AG10803 (cell line): ENCODE data around the gene FAAH.

ENCODE experiments used
- DNase-seq: peaks from one replicate; pipeline ENCODE4 v3.0.0; 2010; ENCODE audit warnings: low read depth
- H3K4me3 ChIP-seq: 2 replicates; pipeline ENCODE4 v1.5.1; 2011; ENCODE audit warnings: mild to moderate bottlenecking, low read length, control low read depth
- TF ChIP-seq, protein P1 (sequence below): conservative IDR thresholded peaks from 2 replicates; pipeline ENCODE4 v1.5.1; 2011; ENCODE audit warnings: mild to moderate bottlenecking, low read length, control low read depth, inconsistent platforms

FAAH gene

GRCh38 chr1:46401154-46401913 is 7.2 kb downstream of the FAAH start:
- TF ChIP-seq, protein P1, sequence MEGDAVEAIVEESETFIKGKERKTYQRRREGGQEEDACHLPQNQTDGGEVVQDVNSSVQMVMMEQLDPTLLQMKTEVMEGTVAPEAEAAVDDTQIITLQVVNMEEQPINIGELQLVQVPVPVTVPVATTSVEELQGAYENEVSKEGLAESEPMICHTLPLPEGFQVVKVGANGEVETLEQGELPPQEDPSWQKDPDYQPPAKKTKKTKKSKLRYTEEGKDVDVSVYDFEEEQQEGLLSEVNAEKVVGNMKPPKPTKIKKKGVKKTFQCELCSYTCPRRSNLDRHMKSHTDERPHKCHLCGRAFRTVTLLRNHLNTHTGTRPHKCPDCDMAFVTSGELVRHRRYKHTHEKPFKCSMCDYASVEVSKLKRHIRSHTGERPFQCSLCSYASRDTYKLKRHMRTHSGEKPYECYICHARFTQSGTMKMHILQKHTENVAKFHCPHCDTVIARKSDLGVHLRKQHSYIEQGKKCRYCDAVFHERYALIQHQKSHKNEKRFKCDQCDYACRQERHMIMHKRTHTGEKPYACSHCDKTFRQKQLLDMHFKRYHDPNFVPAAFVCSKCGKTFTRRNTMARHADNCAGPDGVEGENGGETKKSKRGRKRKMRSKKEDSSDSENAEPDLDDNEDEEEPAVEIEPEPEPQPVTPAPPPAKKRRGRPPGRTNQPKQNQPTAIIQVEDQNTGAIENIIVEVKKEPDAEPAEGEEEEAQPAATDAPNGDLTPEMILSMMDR = no peak
- H3K4me3 ChIP-seq = no peak overlapping the region
- peak; percentile 26 for DNase-seq

DNA sequence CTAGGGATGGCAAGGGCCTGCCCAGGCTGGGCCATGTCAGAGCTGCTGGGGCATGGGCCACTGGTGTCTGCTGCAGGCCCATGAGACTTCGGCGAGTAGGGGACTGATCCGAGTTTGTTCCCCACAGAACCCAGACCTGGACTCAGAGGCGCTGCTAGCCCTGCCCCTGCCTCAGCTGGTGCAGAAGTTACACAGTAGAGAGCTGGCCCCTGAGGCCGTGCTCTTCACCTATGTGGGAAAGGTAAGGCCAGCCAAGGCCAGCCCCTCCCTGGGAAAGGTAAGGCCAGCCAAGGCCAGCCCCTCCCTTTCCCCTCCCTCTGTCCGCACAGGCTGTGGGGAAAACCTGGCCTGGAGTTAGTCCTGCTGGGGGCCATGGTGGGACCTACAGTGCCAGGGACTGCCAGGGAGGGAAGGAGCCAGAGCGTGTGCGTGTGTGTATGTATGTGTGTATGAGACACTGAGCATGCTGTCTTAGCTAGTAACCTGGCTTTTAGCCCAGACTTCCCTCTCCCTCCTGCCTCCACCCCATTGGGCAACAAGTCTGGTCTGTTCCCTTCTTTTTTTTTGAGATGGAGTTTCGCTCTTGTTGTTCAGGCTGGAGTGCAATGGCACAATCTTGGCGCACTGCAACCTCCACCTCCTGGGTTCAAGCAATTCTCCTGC is 8.0 kb downstream of the FAAH start:
- H3K4me3 ChIP-seq = no peak overlapping the region
- TF ChIP-seq, protein P1 = no peak
- peak; percentile 97 for DNase-seq

- no peak overlapping the region for H3K4me3 ChIP-seq
- DNase-seq = no peak
- TF ChIP-seq, protein P1 = no peak
Observed at GRCh38 chr1:46403916-46404315, 9.8 kb downstream of the FAAH start.

DNA sequence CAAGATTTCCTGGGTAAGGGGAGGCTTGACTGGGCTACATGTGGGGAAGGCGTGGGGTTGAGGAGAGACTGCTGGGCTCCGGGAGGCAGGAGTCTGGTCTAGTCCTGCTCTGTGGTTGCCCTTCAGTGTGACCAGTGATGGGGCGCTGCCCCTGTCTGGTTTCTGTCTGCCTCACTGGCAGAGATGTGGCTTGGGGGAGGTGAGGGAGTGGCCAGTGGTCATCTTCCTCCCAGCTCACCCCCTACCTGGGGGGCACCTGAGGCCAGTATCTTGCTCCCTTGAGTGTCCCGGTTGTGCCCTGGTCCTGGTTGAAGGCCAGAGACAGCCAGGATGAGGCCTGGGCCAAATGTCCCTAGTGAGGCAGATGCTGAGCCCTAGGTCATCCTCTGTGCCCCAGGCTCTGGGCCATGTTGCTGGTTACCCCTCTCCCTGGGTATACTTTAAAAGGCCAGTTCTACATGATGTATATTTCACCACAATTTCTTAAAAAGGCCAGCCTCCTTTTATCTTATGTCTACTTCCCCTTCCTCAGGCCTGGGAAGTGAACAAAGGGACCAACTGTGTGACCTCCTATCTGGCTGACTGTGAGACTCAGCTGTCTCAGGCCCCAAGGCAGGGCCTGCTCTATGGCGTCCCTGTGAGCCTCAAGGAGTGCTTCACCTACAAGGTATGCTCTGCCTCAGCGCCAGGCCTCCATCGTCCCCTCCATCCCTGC is 10.5 kb downstream of the FAAH start:
- TF ChIP-seq, protein P1 = no peak
- no peak overlapping the region for H3K4me3 ChIP-seq
- DNase-seq = no peak

GRCh38 chr1:46405197-46405555 is 11.1 kb downstream of the FAAH start:
- TF ChIP-seq, protein P1 = no peak
- H3K4me3 ChIP-seq = no peak overlapping the region
- DNase-seq = no peak

GRCh38 chr1:46405724-46406123 is 11.6 kb downstream of the FAAH start:
- TF ChIP-seq, protein P1 = no peak
- DNase-seq = no peak

More at GRCh38 chr1:46405724-46406123, 11.6 kb downstream of the FAAH start:
- H3K4me3 ChIP-seq = no peak overlapping the region
